GM08714 (cell line): ENCODE results near the gene FGF22.
"Not testable (repeated sequence)": the region's sequence is repeated elsewhere in the genome, so short reads cannot be mapped to it uniquely, and the experiment has no call there.

ENCODE experiments used
- H3K4me3 ChIP-seq: fragments of 200-500 bp; sonication (Bioruptor generic); 2 replicates; pipeline ENCODE4 v1.5.1; 2014; ENCODE audit warnings: mild to moderate bottlenecking, low read length, inconsistent platforms
- ZNF274 ChIP-seq: IDR thresholded peaks from 2 replicates; pipeline ENCODE4 v1.6.1; 2012; ENCODE audit warnings: mild to moderate bottlenecking, low read depth, low read length

The FGF22 gene

GRCh38 chr19:613732-614567, 25.7 kb upstream of the FGF22 start:
- TF ChIP-seq ZNF274, result no peak
- H3K4me3 ChIP-seq, result no peak overlapping the region

GRCh38 chr19:615619-616018, 24.1 kb upstream of the FGF22 start:
- TF ChIP-seq ZNF274, result no peak
- H3K4me3 ChIP-seq, result no peak overlapping the region

GRCh38 chr19:616062-616700, 23.5 kb upstream of the FGF22 start:
- no peak for TF ChIP-seq ZNF274
- H3K4me3 ChIP-seq, result no peak overlapping the region

- H3K4me3 ChIP-seq, result no peak overlapping the region
Measured at GRCh38 chr19:616747-617526, 22.7 kb upstream of the FGF22 start.

GRCh38 chr19:617551-618246, 22.0 kb upstream of the FGF22 start:
- TF ChIP-seq ZNF274, result no peak
- no peak overlapping the region for H3K4me3 ChIP-seq

More at GRCh38 chr19:616747-617526, 22.7 kb upstream of the FGF22 start:
- TF ChIP-seq ZNF274, result no peak

GRCh38 chr19:618247-618619, 21.4 kb upstream of the FGF22 start:
- H3K4me3 ChIP-seq, result no peak overlapping the region
- no peak for TF ChIP-seq ZNF274

- H3K4me3 ChIP-seq, result no peak overlapping the region
- no peak for TF ChIP-seq ZNF274
Measured at GRCh38 chr19:618674-619285, 20.9 kb upstream of the FGF22 start.

- no peak for TF ChIP-seq ZNF274
- no peak overlapping the region for H3K4me3 ChIP-seq
Measured at GRCh38 chr19:619286-620002, 20.2 kb upstream of the FGF22 start.

- H3K4me3 ChIP-seq, result no peak overlapping the region
- no peak for TF ChIP-seq ZNF274
Measured at GRCh38 chr19:620166-620862, 19.4 kb upstream of the FGF22 start.

- H3K4me3 ChIP-seq, result not testable (repeated sequence)
Measured at GRCh38 chr19:621191-621590, 18.5 kb upstream of the FGF22 start.

GRCh38 chr19:621819-622218, 17.9 kb upstream of the FGF22 start:
- no peak overlapping the region for H3K4me3 ChIP-seq
- no peak for TF ChIP-seq ZNF274

GRCh38 chr19:622666-623065, 17.0 kb upstream of the FGF22 start:
- no peak overlapping the region for H3K4me3 ChIP-seq
- TF ChIP-seq ZNF274, result no peak

GRCh38 chr19:623175-623916, 16.3 kb upstream of the FGF22 start:
- H3K4me3 ChIP-seq, result no peak overlapping the region
- TF ChIP-seq ZNF274, result no peak
